Activated naive CD8-positive, alpha-beta T cell treated with anti-CD3 and anti-CD28 coated beads, Interleukin-2, amount 10 ng/mL, durations not matched to agents 7 days and 5 days (primary cell): Measurements from ENCODE around the gene RNF208. TPM values are rescaled to one million over a fixed set of nuclear protein-coding genes. Genes with fewer than 3 reads are reported as not detected.

Experiments
- ATAC-seq: fragments of 150-1000 bp; cut with Tn5 transposase; one replicate; pipeline ENCODE4 v1.10.0; 2021; ENCODE audit warnings: low read depth, moderate library complexity
- POLR2A ChIA-PET: fragments of 350-600 bp; sonication (Branson Sonifier 250); formaldehyde crosslinking; loops from one replicate; lab custom pipeline; 2021; ENCODE audit warnings: antibody characterized with exemption; lab: Charles Lee
- DNase-seq: peaks from one replicate; pipeline ENCODE4 v3.0.0; 2021
- H3K27ac Mint-ChIP-seq: one replicate; pipeline ENCODE4 v1.8.0; 2022; ENCODE audit warnings: mild to moderate bottlenecking, mixed read lengths
- H3K27me3 Mint-ChIP-seq: one replicate; pipeline ENCODE4 v1.8.0; 2022; ENCODE audit warnings: mild to moderate bottlenecking, moderate library complexity, mixed read lengths
- H3K36me3 Mint-ChIP-seq: one replicate; pipeline ENCODE4 v1.8.0; 2021; ENCODE audit warnings: mild to moderate bottlenecking, mixed read lengths
- H3K4me1 Mint-ChIP-seq: one replicate; pipeline ENCODE4 v1.8.0; 2021; ENCODE audit warnings: mixed read lengths
- H3K4me3 Mint-ChIP-seq: one replicate; pipeline ENCODE4 v1.8.0; 2022; ENCODE audit warnings: mild to moderate bottlenecking, moderate library complexity, mixed read lengths
- H3K9me3 Mint-ChIP-seq: one replicate; pipeline ENCODE4 v1.8.0; 2021; ENCODE audit warnings: mixed read lengths
- total RNA-seq, 2 experiments: library from RNA; stranded (reverse); gene quantifications; one replicate each; pipeline ENCODE4 v1.2.3, GENCODE V29; 2021

The RNF208 gene
- total RNA-seq, 2 experiments from 2014 or later = 5.0 to 7.2 TPM

DNA sequence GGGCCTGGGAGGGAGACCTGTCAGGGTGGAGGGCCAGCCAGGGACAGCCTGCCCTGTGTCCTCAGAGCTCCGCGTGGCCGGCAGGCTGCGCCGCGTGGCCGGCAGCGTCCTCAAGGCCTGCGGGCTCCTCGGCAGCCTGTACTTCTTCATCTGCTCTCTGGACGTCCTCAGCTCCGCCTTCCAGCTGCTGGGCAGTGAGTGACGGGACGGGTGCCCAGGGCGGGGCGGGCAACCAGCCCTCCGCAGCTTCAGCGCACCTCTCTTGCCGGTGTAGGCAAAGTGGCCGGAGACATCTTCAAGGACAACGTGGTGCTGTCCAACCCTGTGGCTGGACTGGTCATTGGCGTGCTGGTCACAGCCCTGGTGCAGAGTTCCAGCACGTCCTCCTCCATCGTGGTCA, 10.5 kb upstream of the RNF208 start:
- DNase-seq = no peak
- H3K4me3 Mint-ChIP-seq = no peak overlapping the region
- H3K36me3 Mint-ChIP-seq = no peaks in the 10 kb centered on the region
- H3K27me3 Mint-ChIP-seq = peaks cover 2% of the 10 kb centered on the region
- H3K9me3 Mint-ChIP-seq = no peaks in the 10 kb centered on the region
- POLR2A ChIA-PET = interaction anchor here (1.1 kb wide), 1 partner anchor 10 kb away, joined by 3 read pairs; no protein-coding TSS in a partner anchor
- ATAC-seq = no peak
- peaks cover 2% of the 10 kb centered on the region for H3K4me1 Mint-ChIP-seq
- H3K27ac Mint-ChIP-seq = no peak overlapping the region

DNA sequence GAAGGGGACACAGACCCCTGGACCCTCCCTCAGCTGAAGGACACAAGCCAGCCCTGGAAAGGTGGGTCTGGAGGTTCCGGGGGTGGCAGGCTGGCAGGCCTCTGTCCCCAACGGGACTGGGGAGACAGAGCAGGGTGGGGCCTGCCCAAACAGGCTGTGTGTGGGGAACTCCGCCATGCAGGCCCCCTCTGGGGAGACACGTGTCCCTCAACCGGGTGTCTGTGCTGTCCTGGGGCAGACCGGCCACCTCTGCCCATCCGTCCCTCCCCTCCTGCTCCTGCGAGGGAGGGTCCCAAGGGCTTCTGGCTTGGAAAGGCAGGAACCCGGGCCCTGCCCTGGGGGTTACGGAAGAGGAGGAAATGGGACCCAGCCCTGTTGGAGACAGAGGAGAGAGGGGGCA, 10.1 kb upstream of the RNF208 start:
- H3K27ac Mint-ChIP-seq = no peak overlapping the region
- H3K4me3 Mint-ChIP-seq = no peak overlapping the region
- no peaks in the 10 kb centered on the region for H3K36me3 Mint-ChIP-seq
- H3K4me1 Mint-ChIP-seq = peaks cover 4% of the 10 kb centered on the region
- no peak for DNase-seq
- POLR2A ChIA-PET = interaction anchor here (1.7 kb wide), 1 partner anchor 9 kb away, joined by 8 read pairs; the partner anchor contains the start of gene TUBB4B
- no peak for ATAC-seq
- H3K27me3 Mint-ChIP-seq = peaks cover 2% of the 10 kb centered on the region
- H3K9me3 Mint-ChIP-seq = no peaks in the 10 kb centered on the region

DNA sequence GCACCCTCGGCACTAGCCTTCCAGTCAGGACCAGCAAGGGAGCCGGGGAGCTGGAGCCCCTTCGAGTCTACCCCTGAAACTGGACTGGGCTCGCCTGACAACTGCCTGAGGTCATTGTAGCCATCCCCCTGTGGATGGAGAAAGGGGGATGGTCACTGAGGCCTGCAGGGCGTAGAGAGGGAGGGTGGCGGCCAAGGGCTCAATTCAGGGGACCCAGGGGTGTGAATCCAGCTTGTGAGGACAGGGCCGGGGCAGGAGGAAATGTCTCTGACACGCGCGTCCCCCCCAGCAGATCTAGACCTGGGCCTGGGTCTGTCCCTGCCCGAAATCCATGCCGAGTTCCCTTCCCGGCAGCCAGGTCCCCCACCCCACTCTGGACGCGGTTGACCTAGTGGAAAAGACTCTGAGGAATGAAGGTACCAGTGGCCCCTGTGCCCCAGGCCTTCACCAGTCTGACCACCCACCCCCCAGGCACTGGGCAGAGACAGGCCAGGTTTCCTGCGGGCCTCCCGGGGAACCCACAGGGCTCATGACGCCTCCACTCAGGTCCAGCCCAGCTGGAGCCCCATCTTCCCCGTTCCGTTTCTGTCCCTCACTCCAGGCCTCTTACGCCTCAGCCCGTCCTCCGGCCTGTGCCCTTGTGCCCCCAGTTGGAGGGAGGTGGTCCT, 9.5 kb upstream of the RNF208 start:
- H3K27me3 Mint-ChIP-seq = peaks cover 2% of the 10 kb centered on the region
- no peaks in the 10 kb centered on the region for H3K36me3 Mint-ChIP-seq
- no peaks in the 10 kb centered on the region for H3K9me3 Mint-ChIP-seq
- no peak overlapping the region for H3K27ac Mint-ChIP-seq
- DNase-seq (no peak), ATAC-seq (no peak)
- H3K4me3 Mint-ChIP-seq = no peak overlapping the region
- peaks cover 4% of the 10 kb centered on the region for H3K4me1 Mint-ChIP-seq
- POLR2A ChIA-PET = interaction anchor here (1.7 kb wide), 1 partner anchor 9 kb away, joined by 8 read pairs; the partner anchor contains the start of gene TUBB4B

DNA sequence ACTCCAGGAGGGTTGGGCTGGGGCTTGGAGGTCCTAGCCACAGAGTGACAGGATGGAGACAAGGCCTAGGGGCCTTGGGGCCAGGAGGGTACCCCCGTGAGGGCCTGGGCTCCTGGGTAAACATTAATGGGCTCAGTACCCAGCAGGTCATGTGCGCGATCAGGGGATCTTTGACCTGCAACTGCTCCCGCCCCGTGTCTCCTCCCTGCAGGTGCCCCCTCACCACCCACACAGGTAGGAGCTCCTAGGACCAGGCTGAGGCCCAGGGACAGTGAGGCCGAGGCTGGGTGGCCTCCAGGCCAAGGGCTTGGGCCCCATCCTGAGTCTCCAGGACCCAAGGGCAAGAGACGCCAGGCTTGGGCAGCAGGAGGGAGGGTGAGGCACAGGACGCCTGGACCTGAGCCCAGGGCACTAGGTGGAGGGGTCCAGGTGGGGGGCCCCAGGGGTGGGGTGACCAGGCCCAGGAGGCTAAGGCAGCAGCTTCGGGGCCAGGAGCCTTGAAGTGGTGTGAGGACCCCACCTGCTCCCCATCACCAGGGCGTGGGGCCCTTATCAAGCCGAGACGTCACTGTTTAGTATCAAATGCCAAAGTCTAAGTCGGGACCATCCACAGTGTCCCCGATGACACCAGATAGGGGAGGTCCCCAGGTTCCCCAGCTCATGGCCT, 8.8 kb upstream of the RNF208 start, which contains the start of gene SLC34A3:
TSS of gene SLC34A3 (plus strand) at position 197 of the 667 bp plus-strand sequence. CDS start 802 bp downstream, outside the sequence.
- H3K9me3 Mint-ChIP-seq = no peaks in the 10 kb centered on the region
- no peaks in the 10 kb centered on the region for H3K36me3 Mint-ChIP-seq
- POLR2A ChIA-PET = interaction anchor here (1.7 kb wide), 1 partner anchor 10 kb away, joined by 8 read pairs; the partner anchor contains the start of gene TUBB4B
- peaks cover 2% of the 10 kb centered on the region for H3K27me3 Mint-ChIP-seq
- ATAC-seq (no peak), DNase-seq (no peak)
- no peak within 1 kb of the TSS for H3K4me3 Mint-ChIP-seq
- no peak within 1 kb of the TSS for H3K27ac Mint-ChIP-seq
- peaks cover 4% of the 10 kb centered on the region for H3K4me1 Mint-ChIP-seq

DNA sequence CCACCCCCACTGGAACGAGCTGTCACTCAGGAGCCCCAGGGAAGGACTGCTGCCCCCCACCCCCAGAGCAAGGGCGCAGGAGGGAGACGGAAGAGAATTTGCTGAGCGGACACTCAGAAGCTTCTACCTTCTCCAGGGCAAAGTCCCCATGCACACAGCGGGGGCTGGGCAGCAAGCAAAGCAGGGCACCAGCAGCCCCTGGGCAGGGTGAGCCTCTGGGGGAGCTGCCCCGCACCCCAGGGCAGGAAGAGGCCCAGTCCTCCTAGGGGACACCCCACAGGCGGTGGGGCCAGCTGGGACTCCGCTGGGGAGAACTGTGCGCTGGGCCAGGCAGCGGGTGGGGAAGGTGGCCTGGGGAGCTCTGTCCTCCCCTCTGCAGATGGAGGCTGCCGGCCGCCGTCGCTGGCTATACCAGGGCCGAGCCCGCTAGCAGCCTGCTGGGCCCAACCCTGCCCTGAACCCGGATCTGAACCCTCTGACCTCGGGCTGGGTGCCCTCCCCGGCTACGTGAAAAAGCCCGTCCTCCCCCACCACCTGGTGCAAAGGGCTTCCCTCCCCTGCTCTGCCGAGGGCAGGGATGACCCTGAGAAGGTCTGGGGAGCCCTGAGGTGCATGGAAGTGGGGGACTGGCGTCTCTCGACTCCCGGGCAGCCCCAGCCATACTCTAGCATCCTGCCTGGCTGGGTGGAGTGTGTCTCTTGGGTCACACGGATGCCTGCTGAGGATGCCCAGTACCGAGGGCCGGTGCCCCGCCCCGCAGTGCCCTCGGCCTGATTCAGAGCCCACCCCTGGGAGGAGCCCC, 8.1 kb upstream of the RNF208 start:
- no peak overlapping the region for H3K27ac Mint-ChIP-seq
- no peak overlapping the region for H3K4me3 Mint-ChIP-seq
- ATAC-seq (no peak), DNase-seq (no peak)
- H3K27me3 Mint-ChIP-seq = peaks cover 2% of the 10 kb centered on the region
- H3K4me1 Mint-ChIP-seq = peaks cover 4% of the 10 kb centered on the region
- H3K36me3 Mint-ChIP-seq = no peaks in the 10 kb centered on the region
- POLR2A ChIA-PET = interaction anchor here (1.7 kb wide), 1 partner anchor 11 kb away, joined by 8 read pairs; the partner anchor contains the start of gene TUBB4B
- no peaks in the 10 kb centered on the region for H3K9me3 Mint-ChIP-seq

DNA sequence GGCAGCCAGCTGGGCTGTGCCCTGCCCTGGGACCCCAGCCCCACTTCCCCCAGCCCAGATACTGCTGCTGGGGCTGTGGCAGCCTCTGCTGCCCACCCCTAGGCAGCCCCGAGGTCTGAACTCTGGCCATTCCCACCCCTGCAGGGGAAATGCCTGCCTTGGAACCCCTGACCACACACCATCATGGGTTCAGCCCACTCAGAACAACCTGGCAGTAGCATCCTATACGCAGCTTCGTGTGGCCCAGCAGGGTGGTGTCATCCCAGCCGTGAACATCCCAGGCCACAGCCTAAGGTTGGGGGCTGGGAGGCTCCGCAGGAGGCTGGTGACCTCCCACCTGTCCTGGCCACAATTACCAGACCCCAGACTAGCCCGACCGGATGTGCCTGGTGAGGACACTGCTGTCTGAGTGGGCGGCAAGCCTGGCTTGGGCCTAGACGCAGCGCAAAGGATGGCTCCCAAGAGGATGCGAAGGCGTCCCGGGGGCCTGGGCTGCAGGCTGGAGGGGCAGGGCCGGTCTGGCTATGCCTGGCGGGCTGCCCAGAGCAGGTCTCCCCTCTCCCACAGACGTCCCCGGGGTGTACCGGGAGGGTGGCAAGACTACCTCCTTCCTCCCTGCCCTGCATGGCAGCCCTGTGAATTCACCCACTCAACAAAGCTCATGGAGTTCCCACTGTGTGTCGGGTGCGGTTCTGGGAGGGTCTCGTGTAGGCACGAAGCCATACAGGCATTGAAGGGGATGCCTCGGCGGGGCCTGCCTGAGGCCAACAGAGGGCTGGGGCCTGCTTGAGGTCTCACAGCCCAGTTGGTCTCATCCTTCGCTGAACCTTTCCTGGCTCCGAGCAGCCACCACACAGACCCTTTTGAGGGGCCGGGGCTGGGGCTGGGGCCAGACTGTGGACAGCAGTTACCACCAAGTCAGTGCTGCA, 7.2 kb upstream of the RNF208 start:
- Mint-ChIP-seq H3K27ac (no peak overlapping the region), H3K4me1 (peaks cover 4% of the 10 kb centered on the region), H3K4me3 (no peak overlapping the region), H3K36me3 (no peaks in the 10 kb centered on the region), H3K27me3 (peaks cover 2% of the 10 kb centered on the region), H3K9me3 (no peaks in the 10 kb centered on the region)
- DNase-seq = no peak
- ATAC-seq = no peak
- POLR2A ChIA-PET = no interaction called here

DNA sequence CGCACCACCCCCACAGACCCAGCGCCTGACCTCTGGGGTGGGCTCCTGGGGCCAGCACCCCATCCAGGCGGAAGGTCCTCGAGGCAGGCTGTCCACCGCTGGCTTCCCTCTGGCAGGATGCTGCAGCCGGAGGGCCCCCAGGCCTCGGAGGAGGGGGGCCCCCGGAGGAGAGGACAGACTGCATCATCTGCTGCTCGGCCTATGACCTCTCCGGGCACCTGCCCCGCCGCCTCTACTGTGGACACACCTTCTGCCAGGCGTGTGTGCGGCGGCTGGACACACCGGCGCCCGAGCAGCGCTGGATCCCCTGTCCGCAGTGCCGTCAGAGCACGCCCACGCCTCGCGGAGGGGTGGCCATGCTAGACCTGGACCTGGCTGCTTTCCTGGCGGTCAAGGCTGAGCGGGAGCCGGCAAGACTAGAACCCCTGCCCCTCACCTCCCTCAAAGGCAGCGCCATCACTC, 6.5 kb upstream of the RNF208 start:
- Mint-ChIP-seq H3K27ac (no peak overlapping the region), H3K4me3 (no peak overlapping the region), H3K27me3 (peaks cover 2% of the 10 kb centered on the region), H3K9me3 (no peaks in the 10 kb centered on the region), H3K4me1 (peaks cover 5% of the 10 kb centered on the region), H3K36me3 (no peaks in the 10 kb centered on the region)
- POLR2A ChIA-PET = interaction anchor here (1.5 kb wide), 1 partner anchor 99 kb away, joined by 7 read pairs; no protein-coding TSS in a partner anchor
- ATAC-seq (no peak), DNase-seq (no peak)

DNA sequence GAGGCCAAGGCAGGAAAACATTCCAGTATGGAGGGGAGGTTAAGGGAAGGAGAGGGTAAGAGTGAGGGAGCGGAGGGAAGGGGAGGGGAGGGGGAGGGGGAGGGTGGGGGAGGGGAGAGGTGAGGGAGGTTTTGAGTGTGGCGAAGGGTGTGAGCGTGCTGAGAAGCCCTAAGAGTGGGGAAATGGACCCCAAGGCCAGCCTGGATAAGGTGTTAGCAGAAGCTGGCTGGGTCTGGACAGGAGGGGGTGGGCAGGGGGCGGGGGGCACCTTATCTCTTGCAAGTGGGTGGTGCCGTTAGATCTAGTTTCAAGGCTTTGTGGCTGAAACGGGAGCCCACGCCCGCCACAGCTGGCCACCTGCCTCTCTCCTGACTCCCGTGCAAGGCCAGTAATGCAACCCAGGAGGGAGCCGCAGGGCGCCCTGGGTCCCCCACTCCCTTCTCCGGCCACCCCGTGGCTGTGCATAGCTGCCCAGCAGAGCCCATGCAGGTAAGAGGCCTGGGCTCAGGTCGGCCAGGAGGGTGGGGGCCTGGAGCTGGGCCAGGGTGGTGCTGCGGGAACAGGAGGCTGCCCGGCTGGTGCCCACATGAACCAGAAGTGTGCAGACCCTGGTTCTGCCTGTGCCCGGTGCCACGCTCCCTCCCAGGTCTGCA, 5.9 kb upstream of the RNF208 start:
- no peaks in the 10 kb centered on the region for H3K9me3 Mint-ChIP-seq
- peaks cover 2% of the 10 kb centered on the region for H3K27me3 Mint-ChIP-seq
- no peaks in the 10 kb centered on the region for H3K36me3 Mint-ChIP-seq
- H3K4me1 Mint-ChIP-seq = peaks cover 6% of the 10 kb centered on the region
- ATAC-seq (no peak), DNase-seq (no peak)
- H3K4me3 Mint-ChIP-seq = peak overlapping the region; percentile 33
- H3K27ac Mint-ChIP-seq = peak overlapping the region; percentile 81
- POLR2A ChIA-PET = interaction anchor here (0.8 to 2.5 kb wide), 4 partner anchors 11 to 132 kb away, joined by 3 to 11 read pairs (median 6); partner anchors contain the start of genes ANAPC2 and SSNA1

DNA sequence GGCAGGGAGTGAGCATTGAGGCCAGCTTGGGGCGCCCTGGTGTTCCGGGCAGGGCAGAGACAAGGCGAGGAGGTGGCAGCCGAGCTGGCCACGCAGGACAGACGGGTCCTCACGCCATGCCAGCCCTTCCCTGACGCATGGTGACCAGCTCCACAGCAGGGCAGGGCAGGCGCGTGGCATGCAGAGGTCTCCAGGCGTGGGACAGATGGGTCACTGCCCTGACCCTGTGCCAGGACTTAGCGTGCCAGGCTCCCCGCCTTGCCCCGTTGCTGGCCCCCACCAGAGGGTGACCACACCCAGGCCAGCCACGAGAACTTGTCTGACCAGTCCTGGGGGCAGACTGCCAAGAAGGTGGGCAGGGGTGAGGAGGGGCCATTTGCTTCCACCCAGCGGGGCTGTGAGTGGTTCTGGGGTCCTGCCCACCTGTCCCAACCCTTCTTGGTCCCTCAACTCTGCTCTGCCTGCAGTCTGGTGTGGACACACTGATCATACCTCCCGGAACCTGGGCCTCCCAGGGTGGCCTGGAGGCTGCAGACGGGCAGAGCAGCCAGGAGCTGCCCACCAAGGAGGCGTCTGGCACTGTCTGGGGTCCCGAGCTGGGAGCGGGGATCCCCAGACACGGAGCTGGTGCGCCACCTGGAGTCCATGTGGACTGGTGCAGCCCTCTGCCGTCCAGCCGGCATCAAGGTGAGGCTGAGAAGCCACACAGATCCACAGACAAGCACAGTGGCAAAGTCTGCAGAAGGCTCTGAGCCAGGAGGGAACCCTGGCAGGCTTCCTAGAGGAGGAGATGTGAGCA, 5.2 kb upstream of the RNF208 start, which contains the start of gene RNF224:
TSS of gene RNF224 (plus strand) at position 449 of the 799 bp plus-strand sequence. CDS start 834 bp downstream, outside the sequence.
- Mint-ChIP-seq H3K27ac (peak within 1 kb of the TSS; percentile 81), H3K36me3 (no peaks in the 10 kb centered on the region), H3K4me3 (peak within 1 kb of the TSS; percentile 33), H3K9me3 (no peaks in the 10 kb centered on the region), H3K4me1 (peaks cover 7% of the 10 kb centered on the region), H3K27me3 (peaks cover 2% of the 10 kb centered on the region)
- ATAC-seq (peak; percentile 40), DNase-seq (peak; percentile 88)
- POLR2A ChIA-PET = interaction anchor here (0.8 to 4.9 kb wide), 9 partner anchors 12 to 141 kb away, joined by 3 to 35 read pairs (median 3); partner anchors contain the start of genes ANAPC2, MAN1B1, SSNA1 and TUBB4B

DNA sequence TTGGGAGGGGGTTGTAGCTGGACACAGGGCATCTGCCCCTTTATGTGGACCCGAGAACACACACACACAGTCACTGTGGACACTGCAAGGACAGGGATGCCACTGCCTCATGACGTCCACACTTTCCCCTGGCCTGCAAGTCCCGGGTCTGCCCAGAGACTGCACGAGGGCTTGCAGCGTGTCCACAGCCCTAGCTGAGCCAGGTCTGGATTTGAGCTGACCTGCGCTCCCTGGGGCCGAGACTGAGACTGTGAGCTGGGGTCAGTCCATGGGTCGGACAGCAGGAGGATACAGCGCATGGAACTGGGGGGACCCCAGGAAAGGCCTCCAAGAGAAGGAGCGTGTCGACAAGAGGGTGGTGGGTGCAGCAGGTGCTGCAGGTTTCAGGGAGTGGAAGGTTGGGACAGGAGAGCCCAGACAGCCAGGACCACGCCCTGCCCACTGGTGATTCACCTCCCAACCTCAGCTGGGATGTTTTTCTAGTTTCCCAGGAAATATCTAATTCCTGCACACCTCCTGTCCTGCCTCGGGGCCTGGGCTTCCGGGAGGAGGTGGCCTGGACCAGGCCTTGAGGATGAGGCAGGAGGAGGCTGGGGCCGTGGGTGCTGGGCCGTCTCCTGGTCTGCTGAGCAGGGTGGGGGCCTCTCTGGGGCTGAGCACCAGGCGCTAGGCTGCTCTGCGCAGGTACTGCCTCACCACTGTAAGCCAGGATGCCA, 4.5 kb upstream of the RNF208 start:
- Mint-ChIP-seq H3K4me3 (no peak overlapping the region), H3K4me1 (peaks cover 7% of the 10 kb centered on the region), H3K27ac (no peak overlapping the region), H3K9me3 (no peaks in the 10 kb centered on the region), H3K27me3 (peaks cover 2% of the 10 kb centered on the region), H3K36me3 (no peaks in the 10 kb centered on the region)
- POLR2A ChIA-PET = interaction anchor here (0.8 to 4.9 kb wide), 8 partner anchors 14 to 157 kb away, joined by 3 to 35 read pairs (median 4); partner anchors contain the start of genes MAN1B1, SAPCD2, TPRN and TUBB4B
- ATAC-seq = no peak
- DNase-seq = peak; percentile 32
